GM12878 (cell line): Measurements from ENCODE around the gene MMP20. TPM values are rescaled to one million over a fixed set of nuclear protein-coding genes. Genes with fewer than 3 reads are reported as not detected.

Experiments
- ATAC-seq: fragments of 200-7000 bp; cut with Tn5 transposase; 3 replicates; pipeline ENCODE4 v1.9.1; 2020; ENCODE audit warnings: mild to moderate bottlenecking, moderate library complexity
- BruUV-seq: library from RNA; stranded (reverse); fragments of 400-500 nt; replicated peaks from 2 replicates; lab custom pipeline; 2021; lab: Mats Ljungman, UMichigan
- CTCF ChIA-PET: fragments of 300-600 bp; sonication (Branson Sonifier 250); formaldehyde crosslinking; extraction: SDS; loops from one replicate; lab custom pipeline; 2021; ENCODE audit warnings: inconsistent platforms; lab: Yijun Ruan, JAX
- POLR2A ChIA-PET: fragments of 350-600 bp; formaldehyde crosslinking; extraction: SDS; loops from one replicate; lab custom pipeline; 2021; ENCODE audit warnings: inconsistent platforms; lab: Charles Lee
- RAD21 ChIA-PET: fragments of 300-600 bp; sonication (Branson Sonifier 250); formaldehyde crosslinking; loops from one replicate; lab custom pipeline; 2023; ENCODE audit warnings: antibody characterized with exemption; ENCODE audit not compliant: unreplicated experiment; lab: Charles Lee
- SMC1A ChIA-PET: fragments of 300-600 bp; sonication (Branson Sonifier 250); formaldehyde crosslinking; loops from one replicate; lab custom pipeline; 2023; ENCODE audit not compliant: unreplicated experiment, uncharacterized antibody; lab: Charles Lee
- DNase-seq: peaks from one replicate; pipeline ENCODE4 v3.0.0-alpha.2; 2011; ENCODE audit warnings: low read depth, low spot score
- FAIRE-seq: peaks from 3 replicates; lab custom pipeline; 2011; peaks lifted over from hg19 to GRCh38; lab: Jason Lieb, UNC
- H2AFZ ChIP-seq: 2 replicates; pipeline ENCODE4 v1.6.0; 2011; ENCODE audit warnings: low read depth, low read length, control low read depth; ENCODE audit not compliant: control insufficient read depth
- H3K27ac ChIP-seq: 2 replicates; pipeline ENCODE4 v1.5.1; 2011; ENCODE audit warnings: control low read depth; ENCODE audit not compliant: control insufficient read depth, insufficient read depth
- H3K27me3 ChIP-seq, 2 experiments: replicated peaks in 1 of 2; 2 replicates each; pipeline versions ENCODE4 v1.6.0 to v1.6.1; 2011; ENCODE audit warnings: low read length in 1 of 2; ENCODE audit not compliant: control insufficient read depth in 2 of 2, insufficient read depth in 2 of 2
- H3K36me3 ChIP-seq, 2 experiments: 2 replicates each; pipeline ENCODE4 v1.5.1; 2011; ENCODE audit warnings: low read length in 1 of 2; ENCODE audit not compliant: control insufficient read depth in 2 of 2, insufficient read depth in 2 of 2
- H3K4me1 ChIP-seq: 2 replicates; pipeline ENCODE4 v1.6.1; 2011; ENCODE audit warnings: mild to moderate bottlenecking, low read length, moderate library complexity, mixed read lengths; ENCODE audit not compliant: control insufficient read depth, insufficient read depth
- H3K4me2 ChIP-seq: 2 replicates; pipeline ENCODE4 v1.6.0; 2011; ENCODE audit warnings: control low read depth; ENCODE audit not compliant: control insufficient read depth, insufficient read depth
- H3K4me3 ChIP-seq: fragments of 200-600 bp; sonication (generic); 2 replicates; pipeline ENCODE4 v1.5.1; 2016
- H3K79me2 ChIP-seq: 2 replicates; pipeline ENCODE4 v1.6.0; 2011; ENCODE audit warnings: low read length; ENCODE audit not compliant: control insufficient read depth, insufficient read depth
- H3K9ac ChIP-seq: 2 replicates; pipeline ENCODE4 v1.8.0; 2011; ENCODE audit warnings: low read length, control low read depth, mixed read lengths; ENCODE audit not compliant: control insufficient read depth, insufficient read depth
- H3K9me3 ChIP-seq: replicated peaks from 3 replicates; pipeline ENCODE4 v1.5.1; 2011; ENCODE audit warnings: mild to moderate bottlenecking, low read length; ENCODE audit not compliant: control insufficient read depth, insufficient read depth
- H4K20me1 ChIP-seq: 2 replicates; pipeline ENCODE4 v1.6.0; 2011; ENCODE audit not compliant: control insufficient read depth, insufficient read depth
- BCLAF1 ChIP-seq: fragments of 450-650 bp; IDR thresholded peaks from 2 replicates; pipeline ENCODE4 v1.6.1; 2017; ENCODE audit warnings: antibody characterized with exemption, mild to moderate bottlenecking, moderate library complexity
- BHLHE40 ChIP-seq, 2 experiments: fragments of 450-650 bp in 1 of 2; IDR thresholded peaks; 2 replicates each; pipeline ENCODE4 v1.6.1; 2011 to 2017; ENCODE audit warnings: low read depth in 2 of 2, borderline replicate concordance in 1 of 2, improper control_type of control experiment in 1 of 2, low read length in 1 of 2, mild to moderate bottlenecking in 1 of 2
- BMI1 ChIP-seq: fragments of 450-650 bp; IDR thresholded peaks from 2 replicates; pipeline ENCODE4 v1.6.1; 2016; ENCODE audit warnings: mild to moderate bottlenecking, moderate library complexity, borderline replicate concordance
- CBX3 ChIP-seq: fragments of 200-600 bp; sonication (generic); IDR thresholded peaks from 2 replicates; pipeline ENCODE4 v1.6.1; 2016; ENCODE audit warnings: low read depth, borderline replicate concordance
- CHD4 ChIP-seq: fragments of 200-600 bp; sonication (generic); IDR thresholded peaks from 2 replicates; pipeline ENCODE4 v1.6.1; 2016; ENCODE audit warnings: mild to moderate bottlenecking
- CREB1 ChIP-seq: IDR thresholded peaks from 2 replicates; pipeline ENCODE4 v1.6.1; 2012; ENCODE audit warnings: low read depth, mild to moderate bottlenecking, inconsistent platforms
- IRF4 ChIP-seq: IDR thresholded peaks from 2 replicates; pipeline ENCODE4 v1.6.1; 2011; ENCODE audit warnings: low read depth, low read length
- NRF1 ChIP-seq: conservative IDR thresholded peaks from 2 replicates; pipeline ENCODE4 v1.6.1; 2011; ENCODE audit warnings: mild to moderate bottlenecking, low read depth, low read length, improper control_type of control experiment
- RB1 ChIP-seq: fragments of 450-650 bp; formaldehyde crosslinking; IDR thresholded peaks from 2 replicates; pipeline ENCODE4 v1.6.1; 2017; ENCODE audit warnings: mild to moderate bottlenecking, borderline replicate concordance
- SMC3 ChIP-seq: IDR thresholded peaks from 2 replicates; pipeline ENCODE4 v1.6.1; 2011; ENCODE audit warnings: low read length, improper control_type of control experiment, borderline replicate concordance
- TCF3 ChIP-seq: IDR thresholded peaks from 2 replicates; pipeline ENCODE4 v1.6.1; 2012; ENCODE audit warnings: low read depth, mild to moderate bottlenecking, low read length, borderline replicate concordance; ENCODE audit not compliant: insufficient read depth
- YY1 ChIP-seq: IDR thresholded peaks from 2 replicates; pipeline ENCODE4 v1.6.1; 2011; ENCODE audit warnings: low read depth, mild to moderate bottlenecking, low read length
- WGBS: methylation state at CpG from one replicate; pipeline ENCODE4 v1.1.6; 2016; ENCODE audit warnings: low lambda C conversion rate; ENCODE audit not compliant: insufficient replicate concordance, insufficient coverage; ENCODE audit errors: missing lambda C conversion rate; 5-methylcytosine and 5-hydroxymethylcytosine counted together
- in situ Hi-C: fragments of 300-500 bp; cut with MboI; formaldehyde crosslinking; loops from 9 replicates; pipeline ENCODE4 v1.14.3; 2018; ENCODE audit warnings: mixed read lengths
- intact Hi-C: fragments of 100-400 bp; cut with micrococcal nuclease; formaldehyde crosslinking; loops from one replicate; pipeline ENCODE4 v1.14.2; 2022; ENCODE audit not compliant: unreplicated experiment
- polyA plus RNA-seq, 11 experiments: library from polyadenylated mRNA; depleted of rRNA in 4 of 11; unstranded in 6 of 11; stranded (reverse) in 5 of 11; fragments of >200 nt; fragmentation: Nextera tagmentation in 4 of 11; fragmentation: Illumina TruSeq in 1 of 11; extraction: Ambion mirVana in 4 of 11; extraction: Trizol in 1 of 11; gene quantifications; 1 replicate in 1 of 11; 2 replicates in 10 of 11; pipeline versions ENCODE4 v1.2.1 to v1.2.3, GENCODE V29; 2011 to 2016; ENCODE audit warnings: inconsistent platforms in 2 of 11, missing spikeins in 2 of 11, low read depth in 1 of 11
- total RNA-seq, 4 experiments: library from RNA; depleted of rRNA in 3 of 4; stranded (reverse); fragments of >200 nt in 3 of 4; fragmentation: Illumina TruSeq in 1 of 4; extraction: Trizol in 1 of 4; gene quantifications; 2 replicates each; pipeline versions ENCODE4 v1.2.1 to v1.2.3, GENCODE V29; 2013 to 2021
- TF ChIP-seq, protein P1 (sequence below): fragments of 150-350 bp; IDR thresholded peaks from 2 replicates; pipeline ENCODE4 v1.6.1; 2016; ENCODE audit warnings: low read depth, low read length

Gene MMP20
- total and polyA plus RNA-seq, 10 of the 15 experiments (the other 5 are each of a cell fraction or from before 2014, with no cell fraction given): 0.10 to 0.57 (median 0.19) TPM; not detected in 2

DNA sequence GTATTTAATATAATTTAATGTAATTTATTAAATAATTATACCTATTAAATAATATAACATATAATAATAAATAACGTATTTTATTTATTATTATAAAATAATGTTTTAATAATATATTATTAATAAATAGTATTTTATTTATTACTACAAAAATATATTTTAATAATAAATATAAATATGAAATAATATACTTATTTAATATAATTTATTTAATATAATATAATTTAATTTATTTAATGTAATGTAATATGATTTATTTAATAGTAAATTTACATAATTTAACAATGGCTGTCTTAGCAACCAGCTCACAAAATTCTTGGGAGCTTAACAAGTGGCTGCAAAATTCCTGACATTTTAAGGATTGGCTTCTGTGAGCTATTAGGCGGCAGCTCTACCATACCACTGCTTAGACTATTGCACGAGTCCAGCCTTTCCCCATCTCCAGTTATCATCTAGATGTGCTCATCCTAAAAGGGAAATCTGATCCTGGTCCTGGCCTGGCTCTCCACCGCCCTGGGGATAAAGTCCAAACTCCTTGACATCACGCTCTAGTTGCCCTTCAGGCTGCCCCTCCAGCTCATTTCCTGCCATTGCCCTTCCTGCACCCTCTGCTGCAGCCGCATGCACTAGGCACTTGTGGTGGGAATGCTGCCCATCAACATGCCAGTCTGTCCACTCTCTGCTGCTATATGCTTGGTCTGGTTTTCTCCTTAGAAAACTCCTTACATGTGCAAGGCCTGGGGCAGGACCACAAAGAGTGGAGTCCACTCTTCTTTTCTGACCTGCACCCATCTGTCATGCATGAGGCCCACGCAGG is 9.8 kb downstream of the MMP20 start:
- ATAC-seq: no peak
- no peak for TF ChIP-seq BCLAF1
- TF ChIP-seq NRF1: no peak
- TF ChIP-seq CHD4: no peak
- no peak for TF ChIP-seq BMI1
- TF ChIP-seq SMC3: no peak
- TF ChIP-seq BHLHE40 (IDR thresholded peaks at IDR 0.05; ENCODE audit: borderline replicate concordance in 1 of 2, low read depth in 2 of 2, low read length in 1 of 2): no peak
- TF ChIP-seq TCF3: no peak
- no peak for TF ChIP-seq CBX3
- TF ChIP-seq, protein P1, sequence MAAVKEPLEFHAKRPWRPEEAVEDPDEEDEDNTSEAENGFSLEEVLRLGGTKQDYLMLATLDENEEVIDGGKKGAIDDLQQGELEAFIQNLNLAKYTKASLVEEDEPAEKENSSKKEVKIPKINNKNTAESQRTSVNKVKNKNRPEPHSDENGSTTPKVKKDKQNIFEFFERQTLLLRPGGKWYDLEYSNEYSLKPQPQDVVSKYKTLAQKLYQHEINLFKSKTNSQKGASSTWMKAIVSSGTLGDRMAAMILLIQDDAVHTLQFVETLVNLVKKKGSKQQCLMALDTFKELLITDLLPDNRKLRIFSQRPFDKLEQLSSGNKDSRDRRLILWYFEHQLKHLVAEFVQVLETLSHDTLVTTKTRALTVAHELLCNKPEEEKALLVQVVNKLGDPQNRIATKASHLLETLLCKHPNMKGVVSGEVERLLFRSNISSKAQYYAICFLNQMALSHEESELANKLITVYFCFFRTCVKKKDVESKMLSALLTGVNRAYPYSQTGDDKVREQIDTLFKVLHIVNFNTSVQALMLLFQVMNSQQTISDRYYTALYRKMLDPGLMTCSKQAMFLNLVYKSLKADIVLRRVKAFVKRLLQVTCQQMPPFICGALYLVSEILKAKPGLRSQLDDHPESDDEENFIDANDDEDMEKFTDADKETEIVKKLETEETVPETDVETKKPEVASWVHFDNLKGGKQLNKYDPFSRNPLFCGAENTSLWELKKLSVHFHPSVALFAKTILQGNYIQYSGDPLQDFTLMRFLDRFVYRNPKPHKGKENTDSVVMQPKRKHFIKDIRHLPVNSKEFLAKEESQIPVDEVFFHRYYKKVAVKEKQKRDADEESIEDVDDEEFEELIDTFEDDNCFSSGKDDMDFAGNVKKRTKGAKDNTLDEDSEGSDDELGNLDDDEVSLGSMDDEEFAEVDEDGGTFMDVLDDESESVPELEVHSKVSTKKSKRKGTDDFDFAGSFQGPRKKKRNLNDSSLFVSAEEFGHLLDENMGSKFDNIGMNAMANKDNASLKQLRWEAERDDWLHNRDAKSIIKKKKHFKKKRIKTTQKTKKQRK: no peak
- no peak for TF ChIP-seq CREB1
- no peak for TF ChIP-seq IRF4
- TF ChIP-seq RB1: no peak
- TF ChIP-seq YY1: no peak
- TF ChIP-seq, all 136 proteins: peak for 0
- Histone ChIP-seq H3K4me3 (no peak overlapping the region), H3K9ac (no peak overlapping the region), H3K9me3 (no peaks in the 10 kb centered on the region), H4K20me1 (no peaks in the 10 kb centered on the region), H3K27me3 (no peaks in the 10 kb centered on the region; a peak in 1 of 4 replicates), H3K36me3 (no peaks in the 10 kb centered on the region), H3K27ac (no peak overlapping the region), H3K4me1 (peaks cover 17% of the 10 kb centered on the region), H2AFZ (no peak overlapping the region), H3K79me2 (no peaks in the 10 kb centered on the region), H3K4me2 (no peak overlapping the region)
- in situ Hi-C loops: no loop called here
- FAIRE-seq (no peak), DNase-seq (no peak)
- SMC1A ChIA-PET: interaction anchor here (0.9 to 8.5 kb wide), 22 partner anchors 16 to 609 kb away, joined by 3 to 242 read pairs (median 44); no protein-coding TSS in a partner anchor
- WGBS: 54% methylated on average over 7 of the region's 7 CpGs
- RAD21 ChIA-PET: interaction anchor here (0.6 to 7.4 kb wide), 18 partner anchors 23 to 324 kb away, joined by 3 to 308 read pairs (median 20); partner anchors contain the start of gene BIRC2
- POLR2A ChIA-PET: interaction anchor here (0.7 to 5.5 kb wide), 3 partner anchors 62 to 102 kb away, joined by 3 to 67 read pairs (median 3); no protein-coding TSS in a partner anchor
- intact Hi-C loops: no loop called here
- CTCF ChIA-PET: interaction anchor here (0.6 to 11.7 kb wide), 28 partner anchors 26 to 607 kb away, joined by 3 to 361 read pairs (median 22); no protein-coding TSS in a partner anchor
- no TSS peak for BruUV-seq
